K562 (cell line): ENCODE data around the gene LSS. TPM values are rescaled to one million over a fixed set of nuclear protein-coding genes. Genes with fewer than 3 reads are reported as not detected.

Experiments used
- ATF1 ChIP-seq, 2 experiments: fragments of 450-650 bp in 1 of 2; IDR thresholded peaks; 2 replicates each; pipeline ENCODE4 v1.6.1; 2016; ENCODE audit warnings: missing compliant biosample characterization in 1 of 2, missing genetic modification characterization in 1 of 2
- CREB1 ChIP-seq, 2 experiments: sonication (generic) in 1 of 2; formaldehyde crosslinking in 1 of 2; IDR thresholded peaks; 2 replicates each; pipeline versions ENCODE4 v1.6.1 to v1.8.0; 2012 to 2022; ENCODE audit warnings: inconsistent platforms in 1 of 2, mild to moderate bottlenecking in 1 of 2, missing genetic modification reagents in 1 of 2, moderate library complexity in 1 of 2
- DPF2 ChIP-seq: fragments of 450-650 bp; IDR thresholded peaks from 2 replicates; pipeline ENCODE4 v1.6.1; 2016
- ELK1 ChIP-seq: sonication (generic); formaldehyde crosslinking; IDR thresholded peaks from 2 replicates; pipeline ENCODE4 v1.8.1; 2022; ENCODE audit warnings: missing genetic modification reagents
- MGA ChIP-seq: fragments of 450-650 bp; IDR thresholded peaks from 2 replicates; pipeline ENCODE4 v1.6.1; 2016; ENCODE audit warnings: mild to moderate bottlenecking, moderate library complexity
- PRMT5 ChIP-seq: sonication (generic); formaldehyde crosslinking; IDR thresholded peaks from 2 replicates; pipeline ENCODE4 v1.5.0; 2020; ENCODE audit warnings: missing genetic modification reagents
- PYGO2 ChIP-seq: fragments of 450-650 bp; IDR thresholded peaks from 2 replicates; pipeline ENCODE4 v1.6.1; 2016; ENCODE audit warnings: mild to moderate bottlenecking, missing genetic modification characterization, moderate library complexity, missing compliant biosample characterization
- SMARCA5 ChIP-seq: fragments of 450-650 bp; IDR thresholded peaks from 2 replicates; pipeline ENCODE4 v1.6.1; 2016
- TARDBP ChIP-seq: fragments of 450-650 bp; IDR thresholded peaks from 2 replicates; pipeline ENCODE4 v1.6.1; 2016
- ZBTB9 ChIP-seq: fragments of 450-650 bp; formaldehyde crosslinking; IDR thresholded peaks from 2 replicates; pipeline ENCODE4 v1.4.0; 2020; ENCODE audit warnings: mild to moderate bottlenecking, moderate library complexity
- ZNF444 ChIP-seq: fragments of 250-450 bp; sonication (Bioruptor Pico); IDR thresholded peaks from 2 replicates; pipeline ENCODE4 v1.4.0; 2020; ENCODE audit warnings: mild to moderate bottlenecking, moderate library complexity
- polyA plus RNA-seq, 8 experiments: library from polyadenylated mRNA; depleted of rRNA in 4 of 8; stranded (reverse) in 5 of 8; unstranded in 3 of 8; fragments of >200 nt; fragmentation: Nextera tagmentation in 2 of 8; fragmentation: Illumina TruSeq in 1 of 8; extraction: Ambion mirVana in 2 of 8; extraction: Trizol in 1 of 8; gene quantifications; 2 replicates each; pipeline versions ENCODE4 v1.2.1 to v1.2.3, GENCODE V29; 2011 to 2014; ENCODE audit warnings: inconsistent platforms in 1 of 8, missing spikeins in 1 of 8
- total RNA-seq, 7 experiments: library from RNA; depleted of rRNA in 6 of 7; stranded (reverse); fragments of >200 nt in 6 of 7; fragmentation: Illumina TruSeq in 2 of 7; extraction: Trizol in 2 of 7; gene quantifications; 2 replicates each; pipeline versions ENCODE4 v1.2.1 to v1.2.3, GENCODE V29; 2011 to 2021; ENCODE audit warnings: low replicate concordance in 1 of 7

Gene LSS
- total and polyA plus RNA-seq, 9 of the 15 experiments (the other 6 are each of a cell fraction or from before 2014, with no cell fraction given), result 2.2 to 89.5 (median 37.4) TPM

GRCh38 chr21:46189213-46189958 is 39.2 kb downstream of the LSS start (continued):
- TF ChIP-seq CREB1 (IDR thresholded peaks at IDR 0.05) (no peak), CREB1 (CRISPR knock-in tag; IDR thresholded peaks at IDR 0.05) (peak; percentile 38; the same call in 1 of the 2 replicates), DPF2 (no peak), TARDBP (no peak), PRMT5 (CRISPR knock-in tag) (no peak), ATF1 (CRISPR knock-in tag; IDR thresholded peaks at IDR 0.05) (no peak), ATF1 (tag; IDR thresholded peaks at IDR 0.05) (0 out of 2 replicates have a peak, but pooled peaks have one; percentile 0), PYGO2 (tag) (no peak), MGA (peak; percentile 38), ELK1 (CRISPR knock-in tag) (no peak), SMARCA5 (no peak), ZNF444 (CRISPR knock-in tag) (no peak), ZBTB9 (no peak)
